NOMO-1 treated with DMSO at 0.1 percent for 48 hours (cell line): ENCODE results near the gene WFIKKN1.
A peak's percentile ranks its signal among the peaks of the same experiment; 100 is the strongest.

Experiments
- DNase-seq: peaks from one replicate; lab custom pipeline; 2025; ENCODE audit not compliant: unreplicated experiment; lab: John Stamatoyannopoulos, UW

The WFIKKN1 gene

GRCh38 chr16:635573-636205, 4.9 kb downstream of the WFIKKN1 start:
- no peak for DNase-seq

- peak; percentile 93 for DNase-seq
These were observed 5.7 kb downstream of the WFIKKN1 start, which contains the start of gene METTL26 for GRCh38 chr16:636206-637080. Gene METTL26, minus strand, starts transcription at chr16:636305. Its CDS starts 15 bp downstream, at chr16:636290.

GRCh38 chr16:637081-638018, 6.6 kb downstream of the WFIKKN1 start:
- no peak for DNase-seq

GRCh38 chr16:638034-638543, 7.3 kb downstream of the WFIKKN1 start:
- DNase-seq, result no peak

GRCh38 chr16:638836-639235, 8.1 kb downstream of the WFIKKN1 start:
- DNase-seq, result no peak

- DNase-seq, result no peak
These were observed 9.8 kb downstream of the WFIKKN1 start for GRCh38 chr16:640614-641013.

GRCh38 chr16:641326-642188, 10.8 kb downstream of the WFIKKN1 start, which contains the start of gene MCRIP2:
Gene MCRIP2, plus strand, starts transcription at chr16:641828. Its CDS starts 164 bp downstream, at chr16:641992.
- peak; percentile 62 for DNase-seq

- DNase-seq, result peak; percentile 59
These were observed 11.6 kb downstream of the WFIKKN1 start for GRCh38 chr16:642189-643049.

- DNase-seq, result no peak
These were observed 12.2 kb downstream of the WFIKKN1 start for GRCh38 chr16:643050-643368.

- DNase-seq, result no peak
These were observed 13.8 kb downstream of the WFIKKN1 start for GRCh38 chr16:644556-644955.

- DNase-seq, result no peak
These were observed 15.3 kb downstream of the WFIKKN1 start for GRCh38 chr16:645852-646678.

GRCh38 chr16:646679-647172, 15.9 kb downstream of the WFIKKN1 start:
- DNase-seq, result no peak

GRCh38 chr16:647173-647902, 16.6 kb downstream of the WFIKKN1 start:
- no peak for DNase-seq

GRCh38 chr16:648071-648780, 17.4 kb downstream of the WFIKKN1 start:
- DNase-seq, result peak; percentile 38

GRCh38 chr16:648781-649589, 18.2 kb downstream of the WFIKKN1 start, which contains the start of gene WDR90:
Gene WDR90, plus strand, starts transcription at chr16:649365. Its CDS starts 52 bp downstream, at chr16:649417.
- DNase-seq, result peak; percentile 90

- DNase-seq, result peak; percentile 10
These were observed 18.8 kb downstream of the WFIKKN1 start for GRCh38 chr16:649631-650030.
